ENCODE data around the gene ZNF687.

The ZNF687 gene

GRCh38 chr1:151311589-151312331 lies 29.7 kb downstream of the ZNF687 start:
- DNase-seq, result peak; percentile 21
- in situ Hi-C loops (cut with MboI; ENCODE audit: low pct_unique_long_range_greater_than_20kb, low sequenced_read_pairs), result no loop called here

GRCh38 chr1:151312411-151312810 lies 30.3 kb downstream of the ZNF687 start:
- in situ Hi-C loops (cut with MboI; ENCODE audit: low pct_unique_long_range_greater_than_20kb, low sequenced_read_pairs), result no loop called here
- DNase-seq, result no peak

GRCh38 chr1:151312826-151313225 lies 30.7 kb downstream of the ZNF687 start:
- no peak for DNase-seq
- in situ Hi-C loops (cut with MboI; ENCODE audit: low pct_unique_long_range_greater_than_20kb, low sequenced_read_pairs), result no loop called here

- in situ Hi-C loops (cut with MboI; ENCODE audit: low pct_unique_long_range_greater_than_20kb, low sequenced_read_pairs), result no loop called here
- DNase-seq, result no peak
These were observed 31.4 kb downstream of the ZNF687 start for GRCh38 chr1:151313501-151313900.

- DNase-seq, result no peak
These were observed 32.2 kb downstream of the ZNF687 start for GRCh38 chr1:151314137-151314875.

GRCh38 chr1:151315565-151316235 lies 33.6 kb downstream of the ZNF687 start:
- no peak for DNase-seq
- in situ Hi-C loops (cut with MboI; ENCODE audit: low pct_unique_long_range_greater_than_20kb, low sequenced_read_pairs), result no loop called here

More at GRCh38 chr1:151314137-151314875, 32.2 kb downstream of the ZNF687 start:
- in situ Hi-C loops (cut with MboI; ENCODE audit: low pct_unique_long_range_greater_than_20kb, low sequenced_read_pairs), result no loop called here

- no peak for DNase-seq
- in situ Hi-C loops (cut with MboI; ENCODE audit: low pct_unique_long_range_greater_than_20kb, low sequenced_read_pairs), result no loop called here
These were observed 36.9 kb downstream of the ZNF687 start for GRCh38 chr1:151318975-151319374.

- no peak for DNase-seq
- in situ Hi-C loops (cut with MboI; ENCODE audit: low pct_unique_long_range_greater_than_20kb, low sequenced_read_pairs), result no loop called here
These were observed 42.4 kb downstream of the ZNF687 start for GRCh38 chr1:151324390-151324930.

- in situ Hi-C loops (cut with MboI; ENCODE audit: low pct_unique_long_range_greater_than_20kb, low sequenced_read_pairs), result no loop called here
- no peak for DNase-seq
These were observed 43.1 kb downstream of the ZNF687 start for GRCh38 chr1:151325231-151325630.

- DNase-seq, result peak; percentile 16
- in situ Hi-C loops (cut with MboI; ENCODE audit: low pct_unique_long_range_greater_than_20kb, low sequenced_read_pairs), result no loop called here
These were observed 43.7 kb downstream of the ZNF687 start for GRCh38 chr1:151325646-151326429.

GRCh38 chr1:151326619-151327222 lies 44.6 kb downstream of the ZNF687 start:
- in situ Hi-C loops (cut with MboI; ENCODE audit: low pct_unique_long_range_greater_than_20kb, low sequenced_read_pairs), result no loop called here
- DNase-seq, result peak; percentile 73

GRCh38 chr1:151327223-151327902 lies 45.3 kb downstream of the ZNF687 start, which contains the start of gene PI4KB:
PI4KB (minus strand) TSS chr1:151327416; CDS start chr1:151316481, 10,935 bp downstream.
- in situ Hi-C loops (cut with MboI; ENCODE audit: low pct_unique_long_range_greater_than_20kb, low sequenced_read_pairs), result no loop called here

GRCh38 chr1:151327903-151328674 lies 46.0 kb downstream of the ZNF687 start:
- in situ Hi-C loops (cut with MboI; ENCODE audit: low pct_unique_long_range_greater_than_20kb, low sequenced_read_pairs), result no loop called here
- no peak for DNase-seq

More at GRCh38 chr1:151327223-151327902, 45.3 kb downstream of the ZNF687 start, which contains the start of gene PI4KB:
- DNase-seq, result peak; percentile 98

- in situ Hi-C loops (cut with MboI; ENCODE audit: low pct_unique_long_range_greater_than_20kb, low sequenced_read_pairs), result no loop called here
- no peak for DNase-seq
These were observed 52.7 kb downstream of the ZNF687 start for GRCh38 chr1:151334822-151335221.

- in situ Hi-C loops (cut with MboI; ENCODE audit: low pct_unique_long_range_greater_than_20kb, low sequenced_read_pairs), result no loop called here
- DNase-seq, result no peak
These were observed 54.5 kb downstream of the ZNF687 start for GRCh38 chr1:151336556-151336955.

- peak; percentile 84 for DNase-seq
These were observed 59.0 kb downstream of the ZNF687 start for GRCh38 chr1:151340870-151341754.

More at GRCh38 chr1:151340870-151341754, 59.0 kb downstream of the ZNF687 start:
- in situ Hi-C loops (cut with MboI; ENCODE audit: low pct_unique_long_range_greater_than_20kb, low sequenced_read_pairs), result no loop called here
